ENCODE results near the gene SOAT1.

The SOAT1 gene

GRCh38 chr1:179313004-179313403 lies 19.4 kb downstream of the SOAT1 start:
- no peak for DNase-seq (ENCODE audit: low read depth in 1 of 2, low spot score in 1 of 2)
- TF ChIP-seq JUND (IDR thresholded peaks at IDR 0.05; ENCODE audit: low read depth): no peak
- in situ Hi-C loops (cut with HindIII; ENCODE audit: low pct_unique_long_range_greater_than_20kb, low sequenced_read_pairs): no loop called here

GRCh38 chr1:179314928-179315327 lies 21.3 kb downstream of the SOAT1 start:
- TF ChIP-seq JUND (IDR thresholded peaks at IDR 0.05; ENCODE audit: low read depth): no peak
- in situ Hi-C loops (cut with HindIII; ENCODE audit: low pct_unique_long_range_greater_than_20kb, low sequenced_read_pairs): no loop called here
- DNase-seq (ENCODE audit: low read depth in 1 of 2, low spot score in 1 of 2): no peak

- no peak for TF ChIP-seq JUND (IDR thresholded peaks at IDR 0.05; ENCODE audit: low read depth)
- DNase-seq (ENCODE audit: low read depth in 1 of 2, low spot score in 1 of 2): no peak
- in situ Hi-C loops (cut with HindIII; ENCODE audit: low pct_unique_long_range_greater_than_20kb, low sequenced_read_pairs): no loop called here
Observed at GRCh38 chr1:179318491-179318890, 24.9 kb downstream of the SOAT1 start.

GRCh38 chr1:179321533-179322216 lies 28.1 kb downstream of the SOAT1 start:
- no peak for TF ChIP-seq JUND (IDR thresholded peaks at IDR 0.05; ENCODE audit: low read depth)

GRCh38 chr1:179322557-179322956 lies 29.0 kb downstream of the SOAT1 start:
- no peak for DNase-seq (ENCODE audit: low read depth in 1 of 2, low spot score in 1 of 2)
- TF ChIP-seq JUND (IDR thresholded peaks at IDR 0.05; ENCODE audit: low read depth): no peak
- in situ Hi-C loops (cut with HindIII; ENCODE audit: low pct_unique_long_range_greater_than_20kb, low sequenced_read_pairs): no loop called here

More at GRCh38 chr1:179321533-179322216, 28.1 kb downstream of the SOAT1 start:
- in situ Hi-C loops (cut with HindIII; ENCODE audit: low pct_unique_long_range_greater_than_20kb, low sequenced_read_pairs): no loop called here
- DNase-seq (ENCODE audit: low read depth in 1 of 2, low spot score in 1 of 2): no peak

GRCh38 chr1:179323436-179323835 lies 29.8 kb downstream of the SOAT1 start:
- DNase-seq (ENCODE audit: low read depth in 1 of 2, low spot score in 1 of 2): no peak
- in situ Hi-C loops (cut with HindIII; ENCODE audit: low pct_unique_long_range_greater_than_20kb, low sequenced_read_pairs): no loop called here
- no peak for TF ChIP-seq JUND (IDR thresholded peaks at IDR 0.05; ENCODE audit: low read depth)

- no peak for TF ChIP-seq JUND (IDR thresholded peaks at IDR 0.05; ENCODE audit: low read depth)
- no peak for DNase-seq (ENCODE audit: low read depth in 1 of 2, low spot score in 1 of 2)
- in situ Hi-C loops (cut with HindIII; ENCODE audit: low pct_unique_long_range_greater_than_20kb, low sequenced_read_pairs): no loop called here
Observed at GRCh38 chr1:179325836-179326235, 32.2 kb downstream of the SOAT1 start.

- DNase-seq (ENCODE audit: low read depth in 1 of 2, low spot score in 1 of 2): no peak
- no peak for TF ChIP-seq JUND (IDR thresholded peaks at IDR 0.05; ENCODE audit: low read depth)
- in situ Hi-C loops (cut with HindIII; ENCODE audit: low pct_unique_long_range_greater_than_20kb, low sequenced_read_pairs): no loop called here
Observed at GRCh38 chr1:179326746-179327145, 33.1 kb downstream of the SOAT1 start.

GRCh38 chr1:179327196-179327595 lies 33.6 kb downstream of the SOAT1 start:
- no peak for DNase-seq (ENCODE audit: low read depth in 1 of 2, low spot score in 1 of 2)
- no peak for TF ChIP-seq JUND (IDR thresholded peaks at IDR 0.05; ENCODE audit: low read depth)
- in situ Hi-C loops (cut with HindIII; ENCODE audit: low pct_unique_long_range_greater_than_20kb, low sequenced_read_pairs): no loop called here

- no peak for DNase-seq (ENCODE audit: low read depth in 1 of 2, low spot score in 1 of 2)
- no peak for TF ChIP-seq JUND (IDR thresholded peaks at IDR 0.05; ENCODE audit: low read depth)
- in situ Hi-C loops (cut with HindIII; ENCODE audit: low pct_unique_long_range_greater_than_20kb, low sequenced_read_pairs): no loop called here
Observed at GRCh38 chr1:179327679-179328078, 34.1 kb downstream of the SOAT1 start.

- TF ChIP-seq JUND (IDR thresholded peaks at IDR 0.05; ENCODE audit: low read depth): no peak
- in situ Hi-C loops (cut with HindIII; ENCODE audit: low pct_unique_long_range_greater_than_20kb, low sequenced_read_pairs): no loop called here
- no peak for DNase-seq (ENCODE audit: low read depth in 1 of 2, low spot score in 1 of 2)
Observed at GRCh38 chr1:179329862-179330261, 36.3 kb downstream of the SOAT1 start.

GRCh38 chr1:179334440-179334839 lies 40.8 kb downstream of the SOAT1 start:
- no peak for TF ChIP-seq JUND (IDR thresholded peaks at IDR 0.05; ENCODE audit: low read depth)
- in situ Hi-C loops (cut with HindIII; ENCODE audit: low pct_unique_long_range_greater_than_20kb, low sequenced_read_pairs): no loop called here
- no peak for DNase-seq (ENCODE audit: low read depth in 1 of 2, low spot score in 1 of 2)

- in situ Hi-C loops (cut with HindIII; ENCODE audit: low pct_unique_long_range_greater_than_20kb, low sequenced_read_pairs): no loop called here
Observed at GRCh38 chr1:179337288-179337687, 43.7 kb downstream of the SOAT1 start.

More at GRCh38 chr1:179337288-179337687, 43.7 kb downstream of the SOAT1 start:
- TF ChIP-seq JUND (IDR thresholded peaks at IDR 0.05; ENCODE audit: low read depth): no peak
- DNase-seq (ENCODE audit: low read depth in 1 of 2, low spot score in 1 of 2): no peak
